Measurements from ENCODE around the gene ANKLE1. TPM values are rescaled to one million over a fixed set of nuclear protein-coding genes. Genes with fewer than 3 reads are reported as not detected.

The ANKLE1 gene
- total RNA-seq, 1 experiment from 2014 or later = 9.1 TPM

DNA sequence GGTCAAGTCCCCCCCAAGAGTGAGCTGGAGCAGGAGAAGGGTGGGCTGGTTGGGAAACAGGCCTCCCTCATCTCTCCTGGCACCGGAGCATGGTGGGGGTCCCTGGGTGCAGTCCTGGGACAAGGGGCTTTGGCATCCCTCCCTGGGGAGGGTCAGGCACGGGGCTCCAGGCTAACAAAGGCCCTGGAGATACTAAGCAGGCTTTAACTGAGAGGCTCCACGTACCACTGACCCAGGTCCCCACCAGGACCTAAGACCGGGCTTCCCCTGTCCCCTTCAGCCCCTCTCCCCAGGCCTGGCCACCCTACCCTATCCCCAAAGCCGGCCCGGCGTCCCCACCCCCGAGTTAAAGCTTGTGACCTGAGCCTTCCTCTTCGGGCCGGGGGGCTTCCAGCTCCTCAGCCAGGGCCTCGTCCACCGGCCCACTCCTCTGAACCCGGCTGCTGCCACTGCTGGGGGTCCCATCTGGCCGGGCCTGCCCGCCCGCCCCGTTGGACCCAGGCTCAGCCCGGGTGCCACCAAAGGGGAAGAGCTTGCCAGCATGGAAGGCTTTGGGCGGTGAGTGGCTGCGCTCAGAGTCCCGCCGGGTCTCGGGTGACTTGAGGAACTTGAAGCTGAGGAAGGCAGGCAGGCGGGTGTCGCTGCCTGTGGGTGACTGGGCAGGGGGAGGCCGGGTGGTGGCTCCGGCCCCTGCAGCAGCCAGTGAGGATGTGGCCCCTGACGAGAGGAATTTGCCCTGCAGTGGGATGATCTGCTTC lies 42.8 kb downstream of the ANKLE1 start:
- Mint-ChIP-seq H3K27me3 (ENCODE audit: low read depth) (no peaks in the 10 kb centered on the region; the same call in 1 of the 2 replicates), H3K9me3 (no peaks in the 10 kb centered on the region), H3K4me1 (peaks cover 14% of the 10 kb centered on the region), H3K36me3 (peaks cover 17% of the 10 kb centered on the region), H3K27ac (no peak overlapping the region), H3K4me3 (no peak overlapping the region)
- TF ChIP-seq HMGA2 (CRISPR knock-in tag; IDR thresholded peaks at IDR 0.05) = no peak
- no peak for TF ChIP-seq IRF2 (CRISPR knock-in tag; IDR thresholded peaks at IDR 0.05; ENCODE audit: borderline replicate concordance, low read depth)
- no peak for TF ChIP-seq ZNF396 (CRISPR knock-in tag; IDR thresholded peaks at IDR 0.05; ENCODE audit: borderline replicate concordance)
- TF ChIP-seq, protein P1, sequence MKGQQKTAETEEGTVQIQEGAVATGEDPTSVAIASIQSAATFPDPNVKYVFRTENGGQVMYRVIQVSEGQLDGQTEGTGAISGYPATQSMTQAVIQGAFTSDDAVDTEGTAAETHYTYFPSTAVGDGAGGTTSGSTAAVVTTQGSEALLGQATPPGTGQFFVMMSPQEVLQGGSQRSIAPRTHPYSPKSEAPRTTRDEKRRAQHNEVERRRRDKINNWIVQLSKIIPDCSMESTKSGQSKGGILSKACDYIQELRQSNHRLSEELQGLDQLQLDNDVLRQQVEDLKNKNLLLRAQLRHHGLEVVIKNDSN (CRISPR knock-in tag; IDR thresholded peaks at IDR 0.05) = no peak
- no peak for TF ChIP-seq NFYB (CRISPR knock-in tag; conservative IDR thresholded peaks at IDR 0.05; ENCODE audit: low read depth)
- TF ChIP-seq, protein P2, sequence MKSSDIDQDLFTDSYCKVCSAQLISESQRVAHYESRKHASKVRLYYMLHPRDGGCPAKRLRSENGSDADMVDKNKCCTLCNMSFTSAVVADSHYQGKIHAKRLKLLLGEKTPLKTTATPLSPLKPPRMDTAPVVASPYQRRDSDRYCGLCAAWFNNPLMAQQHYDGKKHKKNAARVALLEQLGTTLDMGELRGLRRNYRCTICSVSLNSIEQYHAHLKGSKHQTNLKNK (CRISPR knock-in tag; IDR thresholded peaks at IDR 0.05) = no peak
- TF ChIP-seq SOX15 (CRISPR knock-in tag; IDR thresholded peaks at IDR 0.05) = no peak
- TF ChIP-seq, protein P3, sequence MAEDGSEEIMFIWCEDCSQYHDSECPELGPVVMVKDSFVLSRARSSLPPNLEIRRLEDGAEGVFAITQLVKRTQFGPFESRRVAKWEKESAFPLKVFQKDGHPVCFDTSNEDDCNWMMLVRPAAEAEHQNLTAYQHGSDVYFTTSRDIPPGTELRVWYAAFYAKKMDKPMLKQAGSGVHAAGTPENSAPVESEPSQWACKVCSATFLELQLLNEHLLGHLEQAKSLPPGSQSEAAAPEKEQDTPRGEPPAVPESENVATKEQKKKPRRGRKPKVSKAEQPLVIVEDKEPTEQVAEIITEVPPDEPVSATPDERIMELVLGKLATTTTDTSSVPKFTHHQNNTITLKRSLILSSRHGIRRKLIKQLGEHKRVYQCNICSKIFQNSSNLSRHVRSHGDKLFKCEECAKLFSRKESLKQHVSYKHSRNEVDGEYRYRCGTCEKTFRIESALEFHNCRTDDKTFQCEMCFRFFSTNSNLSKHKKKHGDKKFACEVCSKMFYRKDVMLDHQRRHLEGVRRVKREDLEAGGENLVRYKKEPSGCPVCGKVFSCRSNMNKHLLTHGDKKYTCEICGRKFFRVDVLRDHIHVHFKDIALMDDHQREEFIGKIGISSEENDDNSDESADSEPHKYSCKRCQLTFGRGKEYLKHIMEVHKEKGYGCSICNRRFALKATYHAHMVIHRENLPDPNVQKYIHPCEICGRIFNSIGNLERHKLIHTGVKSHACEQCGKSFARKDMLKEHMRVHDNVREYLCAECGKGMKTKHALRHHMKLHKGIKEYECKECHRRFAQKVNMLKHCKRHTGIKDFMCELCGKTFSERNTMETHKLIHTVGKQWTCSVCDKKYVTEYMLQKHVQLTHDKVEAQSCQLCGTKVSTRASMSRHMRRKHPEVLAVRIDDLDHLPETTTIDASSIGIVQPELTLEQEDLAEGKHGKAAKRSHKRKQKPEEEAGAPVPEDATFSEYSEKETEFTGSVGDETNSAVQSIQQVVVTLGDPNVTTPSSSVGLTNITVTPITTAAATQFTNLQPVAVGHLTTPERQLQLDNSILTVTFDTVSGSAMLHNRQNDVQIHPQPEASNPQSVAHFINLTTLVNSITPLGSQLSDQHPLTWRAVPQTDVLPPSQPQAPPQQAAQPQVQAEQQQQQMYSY (CRISPR knock-in tag; IDR thresholded peaks at IDR 0.05) = no peak
- no peak for TF ChIP-seq RELA (CRISPR knock-in tag; IDR thresholded peaks at IDR 0.05; ENCODE audit: borderline replicate concordance)
- TF ChIP-seq, protein P4, sequence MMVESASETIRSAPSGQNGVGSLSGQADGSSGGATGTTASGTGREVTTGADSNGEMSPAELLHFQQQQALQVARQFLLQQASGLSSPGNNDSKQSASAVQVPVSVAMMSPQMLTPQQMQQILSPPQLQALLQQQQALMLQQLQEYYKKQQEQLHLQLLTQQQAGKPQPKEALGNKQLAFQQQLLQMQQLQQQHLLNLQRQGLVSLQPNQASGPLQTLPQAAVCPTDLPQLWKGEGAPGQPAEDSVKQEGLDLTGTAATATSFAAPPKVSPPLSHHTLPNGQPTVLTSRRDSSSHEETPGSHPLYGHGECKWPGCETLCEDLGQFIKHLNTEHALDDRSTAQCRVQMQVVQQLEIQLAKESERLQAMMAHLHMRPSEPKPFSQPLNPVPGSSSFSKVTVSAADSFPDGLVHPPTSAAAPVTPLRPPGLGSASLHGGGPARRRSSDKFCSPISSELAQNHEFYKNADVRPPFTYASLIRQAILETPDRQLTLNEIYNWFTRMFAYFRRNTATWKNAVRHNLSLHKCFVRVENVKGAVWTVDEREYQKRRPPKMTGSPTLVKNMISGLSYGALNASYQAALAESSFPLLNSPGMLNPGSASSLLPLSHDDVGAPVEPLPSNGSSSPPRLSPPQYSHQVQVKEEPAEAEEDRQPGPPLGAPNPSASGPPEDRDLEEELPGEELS (CRISPR knock-in tag; IDR thresholded peaks at IDR 0.05) = no peak
- TF ChIP-seq ESRRA (CRISPR knock-in tag; IDR thresholded peaks at IDR 0.05; ENCODE audit: borderline replicate concordance) = no peak
- TF ChIP-seq GTF2I (CRISPR knock-in tag; conservative IDR thresholded peaks at IDR 0.05) = no peak
- TF ChIP-seq, protein P5, sequence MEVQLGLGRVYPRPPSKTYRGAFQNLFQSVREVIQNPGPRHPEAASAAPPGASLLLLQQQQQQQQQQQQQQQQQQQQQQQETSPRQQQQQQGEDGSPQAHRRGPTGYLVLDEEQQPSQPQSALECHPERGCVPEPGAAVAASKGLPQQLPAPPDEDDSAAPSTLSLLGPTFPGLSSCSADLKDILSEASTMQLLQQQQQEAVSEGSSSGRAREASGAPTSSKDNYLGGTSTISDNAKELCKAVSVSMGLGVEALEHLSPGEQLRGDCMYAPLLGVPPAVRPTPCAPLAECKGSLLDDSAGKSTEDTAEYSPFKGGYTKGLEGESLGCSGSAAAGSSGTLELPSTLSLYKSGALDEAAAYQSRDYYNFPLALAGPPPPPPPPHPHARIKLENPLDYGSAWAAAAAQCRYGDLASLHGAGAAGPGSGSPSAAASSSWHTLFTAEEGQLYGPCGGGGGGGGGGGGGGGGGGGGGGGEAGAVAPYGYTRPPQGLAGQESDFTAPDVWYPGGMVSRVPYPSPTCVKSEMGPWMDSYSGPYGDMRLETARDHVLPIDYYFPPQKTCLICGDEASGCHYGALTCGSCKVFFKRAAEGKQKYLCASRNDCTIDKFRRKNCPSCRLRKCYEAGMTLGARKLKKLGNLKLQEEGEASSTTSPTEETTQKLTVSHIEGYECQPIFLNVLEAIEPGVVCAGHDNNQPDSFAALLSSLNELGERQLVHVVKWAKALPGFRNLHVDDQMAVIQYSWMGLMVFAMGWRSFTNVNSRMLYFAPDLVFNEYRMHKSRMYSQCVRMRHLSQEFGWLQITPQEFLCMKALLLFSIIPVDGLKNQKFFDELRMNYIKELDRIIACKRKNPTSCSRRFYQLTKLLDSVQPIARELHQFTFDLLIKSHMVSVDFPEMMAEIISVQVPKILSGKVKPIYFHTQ (CRISPR knock-in tag; IDR thresholded peaks at IDR 0.05) = no peak
- TF ChIP-seq KAT7 (CRISPR knock-in tag; IDR thresholded peaks at IDR 0.05; ENCODE audit: borderline replicate concordance) = no peak
- TF ChIP-seq MYBL2 (CRISPR knock-in tag; IDR thresholded peaks at IDR 0.05) = no peak
- no peak for ATAC-seq
- no peak for DNase-seq (ENCODE audit: low spot score)
- ChIA-PET POLR2A (no interaction called here), CTCF (interaction anchor here (0.6 to 1.0 kb wide), 2 partner anchors 67 to 79 kb away, joined by 3 read pairs; no protein-coding TSS in a partner anchor)

All from WTC11 (cell line).